ENCODE results near the gene RBM33. TPM values are rescaled to one million over a fixed set of nuclear protein-coding genes. Genes with fewer than 3 reads are reported as not detected.

RBM33 gene
- total and polyA plus RNA-seq, 10 of the 15 experiments (the other 5 are each of a cell fraction or from before 2014, with no cell fraction given) = 4.7 to 67.2 (median 24.3) TPM

DNA sequence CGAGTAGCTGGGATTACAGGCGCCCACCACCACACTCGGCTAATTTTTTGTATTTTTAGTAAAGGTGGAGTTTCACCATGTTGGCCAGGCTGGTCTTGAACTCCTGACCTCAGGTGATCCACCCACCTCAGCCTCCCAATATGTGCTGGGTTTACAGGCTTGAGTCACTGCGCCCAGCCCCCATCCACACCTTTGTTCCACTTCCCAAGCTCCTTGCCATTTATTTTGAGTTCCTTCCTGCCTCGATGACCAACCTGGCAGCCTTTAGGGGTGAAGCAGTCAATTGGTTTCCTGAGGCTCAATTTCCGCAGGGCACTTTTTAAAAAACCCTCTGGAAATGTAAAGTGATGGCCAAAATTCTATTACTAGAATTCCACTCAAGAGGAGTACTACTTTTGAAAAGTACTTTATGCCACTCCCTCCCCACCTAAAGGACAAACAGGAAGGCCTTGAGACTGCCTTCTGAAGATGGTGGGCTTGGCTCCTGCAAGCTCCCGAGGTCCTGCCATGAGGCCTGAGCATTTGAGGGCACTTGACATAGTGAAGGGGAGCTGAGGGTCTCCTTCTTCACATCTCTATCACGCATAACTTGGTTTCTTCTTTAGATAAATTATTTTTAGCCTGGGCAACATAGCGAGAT is 32.5 kb upstream of the RBM33 start:
- Histone ChIP-seq H3K36me3 (ENCODE audit: control insufficient read depth in 2 of 2, insufficient read depth in 2 of 2, low read length in 1 of 2) (no peaks in the 10 kb centered on the region), H3K27ac (ENCODE audit: control insufficient read depth, insufficient read depth) (no peak overlapping the region), H3K9ac (ENCODE audit: control insufficient read depth, insufficient read depth, low read length) (no peak overlapping the region), H4K20me1 (ENCODE audit: control insufficient read depth, insufficient read depth) (no peaks in the 10 kb centered on the region), H3K4me3 (no peak overlapping the region), H3K27me3 (replicated peaks in 1 of 2; ENCODE audit: control insufficient read depth in 2 of 2, insufficient read depth in 2 of 2, low read length in 1 of 2) (no peaks in the 10 kb centered on the region; a peak in 1 of 4 replicates), H2AFZ (ENCODE audit: control insufficient read depth, low read depth, low read length) (no peak overlapping the region), H3K9me3 (replicated peaks; ENCODE audit: control insufficient read depth, insufficient read depth, low read length) (no peaks in the 10 kb centered on the region), H3K4me1 (ENCODE audit: control insufficient read depth, insufficient read depth, low read length) (no peaks in the 10 kb centered on the region), H3K79me2 (ENCODE audit: control insufficient read depth, insufficient read depth, low read length) (no peaks in the 10 kb centered on the region), H3K4me2 (ENCODE audit: control insufficient read depth, insufficient read depth) (no peak overlapping the region)
- in situ Hi-C loops (cut with MboI) = no loop called here
- ChIA-PET RAD21 (ENCODE audit: unreplicated experiment) (interaction anchor here (2.4 kb wide), 1 partner anchor 13 kb away, joined by 6 read pairs; no protein-coding TSS in a partner anchor), POLR2A (interaction anchor here (0.7 kb wide), 1 partner anchor 40 kb away, joined by 5 read pairs; no protein-coding TSS in a partner anchor), SMC1A (ENCODE audit: uncharacterized antibody, unreplicated experiment) (interaction anchor here (1.2 to 1.8 kb wide), 2 partner anchors 8 to 13 kb away, joined by 3 to 4 read pairs; no protein-coding TSS in a partner anchor), CTCF (interaction anchor here (2.3 kb wide), 1 partner anchor 13 kb away, joined by 8 read pairs; no protein-coding TSS in a partner anchor)
- WGBS (ENCODE audit: insufficient coverage, insufficient replicate concordance, low lambda C conversion rate, missing lambda C conversion rate) = 34% methylated on average over 9 of the region's 9 CpGs
- FAIRE-seq (no peak), ATAC-seq (no peak), DNase-seq (ENCODE audit: low read depth, low spot score) (no peak)
- BruUV-seq (replicated peaks) = no TSS peak
- intact Hi-C loops (cut with micrococcal nuclease; ENCODE audit: unreplicated experiment) = no loop called here
- TF ChIP-seq NFYA (IDR thresholded peaks at IDR 0.05; ENCODE audit: borderline replicate concordance, low read depth, low read length) (no peak), NR2C1 (IDR thresholded peaks at IDR 0.05) (no peak)

DNA sequence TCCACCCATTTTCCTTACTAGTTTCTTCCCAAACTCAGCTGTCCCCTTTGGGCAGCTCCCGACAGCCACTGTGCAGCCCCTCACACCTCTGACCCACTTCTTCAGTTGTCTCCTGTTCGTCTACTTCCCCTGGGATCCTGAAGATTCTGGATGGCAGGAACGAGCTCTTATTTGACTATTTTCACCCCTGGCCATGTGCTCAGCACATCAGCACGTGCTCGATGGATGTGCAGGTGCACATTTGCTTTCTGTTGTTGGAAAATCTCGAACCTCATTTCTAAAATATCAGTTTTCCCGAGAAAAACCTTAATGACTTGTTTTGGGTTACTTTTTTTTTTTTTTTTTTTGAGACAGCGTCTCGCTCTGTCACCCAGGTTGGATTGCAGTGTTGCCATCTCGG is 31.8 kb upstream of the RBM33 start:
- Histone ChIP-seq H3K27ac (ENCODE audit: control insufficient read depth, insufficient read depth) (no peak overlapping the region), H3K9ac (ENCODE audit: control insufficient read depth, insufficient read depth, low read length) (no peak overlapping the region), H3K4me2 (ENCODE audit: control insufficient read depth, insufficient read depth) (no peak overlapping the region), H2AFZ (ENCODE audit: control insufficient read depth, low read depth, low read length) (no peak overlapping the region), H3K4me1 (ENCODE audit: control insufficient read depth, insufficient read depth, low read length) (no peaks in the 10 kb centered on the region), H3K4me3 (no peak overlapping the region), H3K36me3 (ENCODE audit: control insufficient read depth in 2 of 2, insufficient read depth in 2 of 2, low read length in 1 of 2) (no peaks in the 10 kb centered on the region), H3K79me2 (ENCODE audit: control insufficient read depth, insufficient read depth, low read length) (no peaks in the 10 kb centered on the region), H4K20me1 (ENCODE audit: control insufficient read depth, insufficient read depth) (no peaks in the 10 kb centered on the region), H3K27me3 (replicated peaks in 1 of 2; ENCODE audit: control insufficient read depth in 2 of 2, insufficient read depth in 2 of 2, low read length in 1 of 2) (no peaks in the 10 kb centered on the region; a peak in 1 of 4 replicates), H3K9me3 (replicated peaks; ENCODE audit: control insufficient read depth, insufficient read depth, low read length) (no peaks in the 10 kb centered on the region)
- no peak for ATAC-seq
- WGBS (ENCODE audit: insufficient coverage, insufficient replicate concordance, low lambda C conversion rate, missing lambda C conversion rate) = 26% methylated on average over 8 of the region's 10 CpGs
- no peak for FAIRE-seq
- no TSS peak for BruUV-seq (replicated peaks)
- in situ Hi-C loops (cut with MboI) = no loop called here
- CTCF ChIA-PET = interaction anchor here (0.9 to 2.3 kb wide), 2 partner anchors 13 to 28 kb away, joined by 3 to 8 read pairs; no protein-coding TSS in a partner anchor
- DNase-seq (ENCODE audit: low read depth, low spot score) = no peak
- RAD21 ChIA-PET (ENCODE audit: unreplicated experiment) = interaction anchor here (2.4 kb wide), 1 partner anchor 14 kb away, joined by 6 read pairs; no protein-coding TSS in a partner anchor
- intact Hi-C loops (cut with micrococcal nuclease; ENCODE audit: unreplicated experiment) = no loop called here
- SMC1A ChIA-PET (ENCODE audit: uncharacterized antibody, unreplicated experiment) = interaction anchor here (1.8 kb wide), 1 partner anchor 9 kb away, joined by 4 read pairs; no protein-coding TSS in a partner anchor
- TF ChIP-seq CHD4 (IDR thresholded peaks at IDR 0.05) (no peak), IRF4 (IDR thresholded peaks at IDR 0.05; ENCODE audit: low read depth, low read length) (no peak), STAT3 (IDR thresholded peaks at IDR 0.05; ENCODE audit: low read depth, low read length) (no peak), FOS (IDR thresholded peaks at IDR 0.05; ENCODE audit: borderline replicate concordance, extremely low read depth, insufficient read length) (no peak), ZNF24 (IDR thresholded peaks at IDR 0.05) (no peak), POLR2AphosphoS5 (IDR thresholded peaks at IDR 0.05; ENCODE audit: low read length) (no peak), CREB1 (IDR thresholded peaks at IDR 0.05; ENCODE audit: low read depth) (no peak), MTA3 (IDR thresholded peaks at IDR 0.05; ENCODE audit: borderline replicate concordance, low read length) (no peak)
- TF ChIP-seq, protein P1, sequence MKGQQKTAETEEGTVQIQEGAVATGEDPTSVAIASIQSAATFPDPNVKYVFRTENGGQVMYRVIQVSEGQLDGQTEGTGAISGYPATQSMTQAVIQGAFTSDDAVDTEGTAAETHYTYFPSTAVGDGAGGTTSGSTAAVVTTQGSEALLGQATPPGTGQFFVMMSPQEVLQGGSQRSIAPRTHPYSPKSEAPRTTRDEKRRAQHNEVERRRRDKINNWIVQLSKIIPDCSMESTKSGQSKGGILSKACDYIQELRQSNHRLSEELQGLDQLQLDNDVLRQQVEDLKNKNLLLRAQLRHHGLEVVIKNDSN (IDR thresholded peaks at IDR 0.05; ENCODE audit: borderline replicate concordance, extremely low read length, insufficient read depth, low read depth, low read length) = no peak
- TF ChIP-seq, protein P2, sequence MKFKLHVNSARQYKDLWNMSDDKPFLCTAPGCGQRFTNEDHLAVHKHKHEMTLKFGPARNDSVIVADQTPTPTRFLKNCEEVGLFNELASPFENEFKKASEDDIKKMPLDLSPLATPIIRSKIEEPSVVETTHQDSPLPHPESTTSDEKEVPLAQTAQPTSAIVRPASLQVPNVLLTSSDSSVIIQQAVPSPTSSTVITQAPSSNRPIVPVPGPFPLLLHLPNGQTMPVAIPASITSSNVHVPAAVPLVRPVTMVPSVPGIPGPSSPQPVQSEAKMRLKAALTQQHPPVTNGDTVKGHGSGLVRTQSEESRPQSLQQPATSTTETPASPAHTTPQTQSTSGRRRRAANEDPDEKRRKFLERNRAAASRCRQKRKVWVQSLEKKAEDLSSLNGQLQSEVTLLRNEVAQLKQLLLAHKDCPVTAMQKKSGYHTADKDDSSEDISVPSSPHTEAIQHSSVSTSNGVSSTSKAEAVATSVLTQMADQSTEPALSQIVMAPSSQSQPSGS (IDR thresholded peaks at IDR 0.05; ENCODE audit: low read length) = no peak
- TF ChIP-seq, protein P3, sequence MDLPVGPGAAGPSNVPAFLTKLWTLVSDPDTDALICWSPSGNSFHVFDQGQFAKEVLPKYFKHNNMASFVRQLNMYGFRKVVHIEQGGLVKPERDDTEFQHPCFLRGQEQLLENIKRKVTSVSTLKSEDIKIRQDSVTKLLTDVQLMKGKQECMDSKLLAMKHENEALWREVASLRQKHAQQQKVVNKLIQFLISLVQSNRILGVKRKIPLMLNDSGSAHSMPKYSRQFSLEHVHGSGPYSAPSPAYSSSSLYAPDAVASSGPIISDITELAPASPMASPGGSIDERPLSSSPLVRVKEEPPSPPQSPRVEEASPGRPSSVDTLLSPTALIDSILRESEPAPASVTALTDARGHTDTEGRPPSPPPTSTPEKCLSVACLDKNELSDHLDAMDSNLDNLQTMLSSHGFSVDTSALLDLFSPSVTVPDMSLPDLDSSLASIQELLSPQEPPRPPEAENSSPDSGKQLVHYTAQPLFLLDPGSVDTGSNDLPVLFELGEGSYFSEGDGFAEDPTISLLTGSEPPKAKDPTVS (IDR thresholded peaks at IDR 0.05; ENCODE audit: low read depth, low read length) = no peak
- POLR2A ChIA-PET = interaction anchor here (0.7 kb wide), 1 partner anchor 39 kb away, joined by 5 read pairs; no protein-coding TSS in a partner anchor
